Dermis microvascular lymphatic vessel endothelial cell (primary cell): ENCODE measurements around the gene NATD1. TPM values are rescaled to one million over a fixed set of nuclear protein-coding genes. Genes with fewer than 3 reads are reported as not detected.

Experiments
- DNase-seq, 2 donors: peaks; one replicate each; pipeline versions ENCODE4 v3.0.0 to v3.0.0-alpha.2; 2010; ENCODE audit warnings: low read depth in 2 of 2
- total RNA-seq: library from RNA; depleted of rRNA; stranded (reverse); fragments of >200 nt; gene quantifications from 2 replicates; pipeline ENCODE4 v1.2.1, GENCODE V29; 2014

The NATD1 gene
- total RNA-seq, 1 donor from 2014 or later = 1.9 TPM

- DNase-seq = no peak
Measured at GRCh38 chr17:21289902-21290571, 36.8 kb upstream of the NATD1 start.

DNA sequence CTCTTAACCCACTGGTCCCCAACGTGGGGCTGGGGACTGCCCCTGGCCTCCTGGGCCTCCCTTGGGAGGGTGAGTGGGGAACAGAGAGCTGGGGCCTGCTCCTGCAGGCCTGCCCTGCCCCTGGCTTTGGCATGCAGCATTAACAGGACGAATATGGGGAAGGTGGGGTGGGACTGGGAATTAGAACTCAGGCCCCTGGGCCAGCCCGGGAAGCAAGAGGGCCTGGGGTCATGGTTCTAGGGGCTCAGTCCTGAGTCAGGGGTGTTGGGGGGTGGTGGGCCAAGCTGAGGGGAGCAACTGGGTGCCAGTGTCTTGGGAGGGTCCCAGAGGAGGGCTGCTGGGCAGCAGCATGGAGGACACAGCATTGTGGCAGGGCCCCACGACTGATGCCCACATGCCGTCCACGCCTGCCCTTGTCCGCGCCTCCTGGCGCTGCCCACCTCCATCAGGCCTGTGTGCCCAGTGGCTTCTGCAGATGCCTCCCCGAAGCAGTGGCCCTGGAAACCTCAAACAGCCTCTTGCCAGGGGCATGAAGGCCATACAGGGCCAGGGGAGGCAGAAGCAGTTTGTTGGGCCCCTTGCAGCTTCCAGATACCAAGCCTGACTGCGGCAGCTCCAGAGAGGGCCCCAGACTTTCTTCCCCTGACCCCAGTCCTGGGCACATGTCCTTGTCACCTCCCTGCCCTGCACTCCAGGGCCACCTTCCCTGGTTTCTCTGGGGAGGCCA, 36.1 kb upstream of the NATD1 start:
- no peak for DNase-seq

GRCh38 chr17:21288571-21289017, 35.4 kb upstream of the NATD1 start:
- DNase-seq = no peak

DNA sequence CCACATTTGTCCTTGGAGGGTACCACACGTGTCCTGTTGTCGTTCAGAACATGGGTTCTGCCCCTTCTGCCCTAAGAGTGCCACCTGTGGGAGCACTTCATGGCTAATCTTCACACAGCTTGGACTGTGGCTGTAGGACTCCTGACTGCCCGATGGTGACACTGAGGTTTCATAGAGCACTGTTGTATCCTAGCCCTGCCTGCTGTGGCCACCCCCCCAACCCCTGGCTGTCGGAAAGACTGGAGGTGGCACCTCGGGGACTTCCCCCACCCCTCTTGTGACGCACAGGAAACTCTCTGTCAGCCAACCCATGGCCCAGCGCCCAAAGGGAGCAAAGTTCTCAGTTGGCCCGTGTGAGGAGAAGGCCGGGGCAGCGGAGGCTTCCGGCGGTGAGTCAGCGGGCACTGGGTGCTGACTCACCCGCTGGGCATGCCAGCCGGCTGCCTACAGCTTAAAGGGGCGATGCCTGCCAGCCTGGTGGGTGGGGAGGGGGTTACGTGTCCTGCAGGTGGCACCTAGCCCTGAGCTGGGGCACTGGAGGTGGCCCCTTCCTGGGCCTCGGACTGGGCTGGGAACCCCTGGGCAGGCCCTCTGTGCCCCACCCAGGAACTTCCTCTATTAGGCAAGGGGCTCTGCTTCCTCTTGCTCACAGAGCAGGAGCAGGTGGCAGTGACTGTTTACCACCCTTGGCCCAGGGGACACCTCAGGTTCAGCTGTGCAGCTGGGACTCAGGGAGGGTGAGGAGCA, 34.7 kb upstream of the NATD1 start:
- peak; percentile 93 to 97 for DNase-seq

DNA sequence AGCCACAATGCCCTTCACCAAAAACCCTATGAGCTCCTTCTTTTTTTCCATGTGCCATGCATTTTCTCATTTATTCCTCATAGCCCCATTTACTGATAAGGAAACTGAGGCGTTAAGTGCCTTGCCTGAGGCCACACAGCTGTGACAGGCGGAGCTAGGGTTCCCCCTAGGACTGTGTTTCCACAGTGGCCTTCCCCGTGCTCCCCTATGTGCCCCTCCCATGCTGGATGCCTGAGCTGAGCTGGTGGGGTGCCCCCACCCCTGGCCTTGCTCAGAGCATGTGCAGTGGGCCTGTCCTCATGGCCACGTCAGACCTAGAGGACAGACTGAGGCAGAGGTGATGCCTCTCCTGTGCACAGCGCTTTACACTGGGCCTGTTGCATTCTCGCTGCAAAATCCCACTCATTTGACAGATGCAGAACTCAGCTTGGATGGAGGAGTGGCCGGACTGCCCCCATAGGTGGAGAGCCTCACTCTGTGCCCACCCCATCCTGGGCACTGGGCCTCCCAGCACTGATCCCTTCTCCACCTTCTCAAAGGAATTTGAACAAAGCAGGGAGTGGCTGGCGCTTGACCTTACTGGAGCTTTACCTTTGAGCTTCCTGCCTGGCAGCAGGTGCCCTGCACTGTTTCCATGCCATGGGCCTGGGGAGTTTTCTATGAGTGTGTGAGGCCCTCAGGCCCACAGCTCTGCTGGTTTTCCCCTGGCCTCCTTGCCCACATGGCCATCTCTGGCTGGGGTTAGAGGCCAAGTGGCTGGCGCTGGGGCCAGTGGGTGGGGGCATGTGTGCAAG, 33.9 kb upstream of the NATD1 start:
- no peak for DNase-seq

DNA sequence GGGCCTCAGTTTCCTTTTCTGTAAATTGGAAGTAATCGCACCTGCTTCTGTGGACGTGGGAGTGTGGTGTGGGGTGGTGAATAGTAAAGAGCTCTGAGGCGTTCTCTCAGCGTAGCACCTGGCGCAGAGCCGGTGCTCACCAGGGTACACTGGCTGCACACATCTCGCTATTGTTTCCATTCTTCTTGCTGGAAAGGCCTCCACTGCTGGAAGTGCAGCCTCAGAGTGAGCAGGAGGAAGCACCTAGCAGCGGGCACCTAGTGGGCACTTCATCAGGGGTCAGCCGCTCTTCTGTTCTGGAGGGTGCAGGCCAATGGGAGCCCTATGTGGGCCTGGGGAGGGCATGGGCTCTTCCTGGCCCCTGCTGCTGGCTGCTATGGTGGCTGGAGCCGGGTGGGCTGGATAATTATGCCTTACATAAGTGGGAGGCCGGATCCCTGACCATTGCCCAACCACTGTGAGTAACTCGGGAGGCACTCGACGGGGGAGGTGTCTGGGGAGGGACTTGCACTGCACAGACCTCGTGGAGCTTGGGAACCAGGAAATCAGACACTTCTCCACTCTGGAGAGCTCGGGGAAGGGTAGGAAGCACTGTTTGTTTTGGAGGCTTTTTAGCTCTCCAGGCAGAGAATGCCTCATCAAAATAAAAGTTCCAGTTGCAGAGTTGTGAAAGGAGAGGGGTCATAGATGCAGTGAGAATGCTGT, 33.0 kb upstream of the NATD1 start:
- DNase-seq = peak; percentile 93 to 98

DNA sequence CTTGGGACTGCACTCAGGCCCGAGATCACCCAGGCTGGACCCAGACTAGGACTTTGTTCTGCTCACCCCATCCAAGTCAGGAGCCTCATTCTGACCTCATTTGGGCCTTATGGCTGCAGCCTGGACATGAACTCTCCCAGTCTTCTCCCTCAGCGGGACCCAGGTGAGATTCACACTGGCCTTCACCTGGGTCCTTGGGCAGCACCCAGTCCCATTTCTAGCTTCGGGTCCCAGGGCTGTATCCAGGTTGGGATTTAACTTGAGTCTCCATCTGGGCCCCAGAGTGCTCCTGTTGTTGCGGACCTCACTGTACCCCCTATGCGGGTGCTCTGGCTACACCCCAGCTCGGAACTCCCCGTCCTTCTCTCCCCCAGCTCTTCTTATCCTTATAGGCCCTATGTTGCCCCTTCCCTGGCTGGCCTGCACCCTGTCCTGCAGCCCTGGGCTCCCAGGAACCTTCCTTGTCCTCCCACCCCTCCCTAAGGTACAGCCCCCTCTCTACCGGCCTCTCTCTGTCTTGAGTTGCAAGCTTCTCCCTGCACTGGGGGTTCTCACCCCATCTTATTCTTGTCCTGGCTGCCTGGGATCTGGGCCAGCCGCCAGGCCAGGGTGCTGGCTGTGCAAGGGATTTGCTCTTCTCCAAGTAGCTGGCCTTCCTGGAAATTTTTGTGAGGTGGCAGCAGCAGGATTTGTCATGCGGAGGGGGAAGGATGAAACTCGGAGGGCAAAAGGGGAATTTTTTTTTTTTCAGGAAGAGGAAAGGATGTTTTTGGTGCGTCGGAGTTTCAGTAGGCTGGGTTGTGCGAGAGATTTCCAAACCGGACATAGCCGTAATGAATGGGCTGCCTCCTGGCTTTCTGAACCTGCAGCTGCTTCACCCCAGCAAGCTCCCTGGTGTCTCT, 32.2 kb upstream of the NATD1 start:
- DNase-seq = peak; percentile 47 to 69

DNA sequence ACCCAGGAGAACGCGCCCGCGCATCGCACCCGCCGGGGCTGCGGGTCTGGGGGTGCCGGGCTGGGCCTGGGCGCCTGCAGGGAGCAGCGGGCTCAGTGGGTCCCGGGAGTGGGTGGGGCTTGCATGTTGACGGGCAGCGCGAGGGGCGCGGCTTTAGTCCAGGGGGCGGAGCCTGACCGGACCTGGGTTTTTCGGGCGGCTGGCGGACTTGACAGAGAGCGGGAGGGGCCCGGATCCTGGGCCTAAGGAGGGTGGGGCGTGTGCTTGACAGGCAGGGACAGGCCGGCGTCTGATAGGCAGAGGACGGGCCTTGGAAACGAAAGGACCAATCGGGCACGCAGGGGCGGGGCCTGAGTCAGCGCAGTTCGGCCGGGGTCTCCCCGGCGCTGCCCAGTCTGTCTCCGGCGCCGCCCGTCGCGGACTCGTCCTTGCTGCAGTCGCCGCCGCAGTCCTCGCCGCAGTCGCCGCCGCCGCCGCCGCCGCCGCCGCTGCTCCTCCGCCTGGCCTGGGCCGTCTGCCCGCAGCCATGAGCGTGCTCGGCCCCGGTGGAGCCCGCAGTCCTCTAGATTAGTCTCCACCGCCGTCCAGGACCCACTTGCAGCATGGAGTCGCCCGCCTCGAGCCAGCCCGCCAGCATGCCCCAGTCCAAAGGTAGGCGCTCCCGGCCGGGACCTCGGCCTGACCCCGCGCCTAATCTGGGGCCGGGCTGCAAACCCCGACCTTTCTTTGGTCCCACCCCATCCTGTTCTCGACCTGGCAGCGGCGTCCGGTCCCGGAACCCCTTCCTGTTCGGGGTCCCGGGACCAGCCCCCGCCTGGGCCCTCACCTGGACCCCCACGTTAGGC, 31.3 kb upstream of the NATD1 start, which contains the start of gene MAP2K3:
Gene MAP2K3, plus strand, starts transcription at position 393 of the 845 bp plus-strand sequence. Its CDS starts 210 bp downstream, at position 603.
- DNase-seq = peak; percentile 95 to 100

DNA sequence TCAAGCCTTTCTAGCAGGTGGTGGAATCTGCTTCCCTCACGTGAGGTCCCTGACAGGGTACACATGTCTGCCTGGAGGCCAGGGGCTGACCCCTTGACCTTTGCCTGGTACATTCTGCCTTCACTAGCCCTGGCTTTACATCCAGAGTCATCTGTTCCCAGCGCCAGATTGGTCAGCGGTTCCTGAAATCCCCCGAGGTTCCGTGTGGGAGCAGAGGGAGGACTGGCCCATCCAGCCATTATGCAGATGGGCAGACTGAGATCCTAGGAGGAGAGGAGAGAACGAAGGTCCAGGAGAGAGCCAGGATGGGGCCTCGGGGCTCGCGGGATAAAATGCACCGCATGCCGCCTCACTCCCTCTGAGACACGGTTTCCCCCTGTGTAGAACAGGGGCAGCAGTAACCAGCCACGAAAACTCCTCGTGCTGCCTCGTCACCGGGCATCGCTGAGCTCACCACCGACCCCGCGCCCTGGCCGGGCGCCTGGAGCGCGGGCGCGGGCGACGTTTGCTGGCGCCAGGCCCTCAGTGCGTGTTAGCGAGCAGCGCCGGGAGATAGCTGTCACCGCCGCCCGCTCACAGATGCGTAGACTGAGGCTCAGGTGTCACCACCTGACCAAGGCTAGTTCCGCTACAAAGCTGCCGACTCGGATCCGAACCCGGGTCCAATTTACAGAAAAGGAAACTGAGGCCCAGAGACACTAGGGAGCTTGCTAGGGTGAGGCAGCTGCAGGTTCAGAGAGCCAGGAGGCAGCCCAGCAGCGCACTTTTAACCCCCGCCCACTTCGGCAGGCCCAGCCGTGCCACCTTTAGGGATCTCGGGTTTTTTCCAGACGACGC, 30.5 kb upstream of the NATD1 start:
- peak in 1 of 2 donors; percentile 63 for DNase-seq

DNA sequence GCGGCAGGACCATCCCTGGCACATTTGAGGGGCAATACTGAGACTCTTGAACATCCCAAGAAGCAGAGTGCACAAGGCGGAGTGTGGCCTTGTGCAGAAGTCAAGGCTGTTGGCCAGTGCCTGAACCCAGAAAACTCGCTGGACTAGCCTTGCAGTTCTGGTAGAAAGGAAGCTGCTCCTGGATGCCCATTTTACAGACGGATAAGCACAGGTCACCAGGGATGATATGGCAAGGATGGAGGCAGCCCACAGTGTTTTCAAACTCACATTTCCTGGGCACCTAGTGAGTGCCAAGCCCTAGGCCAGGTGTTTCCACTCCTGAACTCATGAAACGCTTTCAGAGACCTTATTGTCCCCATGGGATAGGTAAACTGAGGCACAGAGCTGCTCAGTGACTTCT, 29.6 kb upstream of the NATD1 start:
- no peak for DNase-seq

DNA sequence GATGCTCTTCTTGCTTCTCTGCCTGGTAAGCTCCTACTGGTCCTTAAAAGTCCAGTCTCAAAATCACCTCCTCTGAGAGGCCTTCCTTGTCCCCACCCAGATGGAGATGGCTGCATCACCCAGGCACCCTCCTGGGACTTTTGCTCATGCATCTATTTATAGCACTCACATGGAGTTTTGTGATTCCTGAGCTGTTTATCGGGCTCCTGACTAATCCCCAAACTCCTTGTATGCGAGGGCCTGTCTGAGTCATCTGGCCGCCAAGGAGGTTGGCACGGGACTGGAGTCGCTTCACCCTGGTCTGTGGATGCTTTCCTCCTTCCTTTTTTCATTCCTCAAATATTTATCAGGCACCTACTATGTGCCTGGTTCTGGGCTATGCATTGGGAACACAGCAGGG, 29.0 kb upstream of the NATD1 start:
- DNase-seq = peak in 1 of 2 donors; percentile 59

- DNase-seq = peak; percentile 52 to 80
Measured at GRCh38 chr17:21280081-21280518, 26.9 kb upstream of the NATD1 start.

GRCh38 chr17:21279582-21279981, 26.4 kb upstream of the NATD1 start:
- DNase-seq = no peak

DNA sequence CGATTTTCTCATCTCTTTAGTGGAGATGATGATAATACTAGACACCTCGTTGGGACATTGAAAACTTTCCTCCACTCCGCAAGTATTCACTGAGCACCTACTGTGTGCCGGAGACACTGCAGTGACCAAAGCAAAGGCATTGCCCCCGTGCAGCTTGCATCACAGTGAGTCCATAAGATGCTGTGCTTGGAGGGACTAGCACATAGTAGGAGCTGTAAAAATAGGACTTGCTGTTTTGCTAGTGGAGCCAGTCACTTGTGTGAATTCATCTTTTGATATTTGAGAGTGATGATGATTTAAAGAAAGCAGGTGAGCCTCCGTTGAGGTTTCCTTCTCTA, 26.0 kb upstream of the NATD1 start:
- no peak for DNase-seq

DNA sequence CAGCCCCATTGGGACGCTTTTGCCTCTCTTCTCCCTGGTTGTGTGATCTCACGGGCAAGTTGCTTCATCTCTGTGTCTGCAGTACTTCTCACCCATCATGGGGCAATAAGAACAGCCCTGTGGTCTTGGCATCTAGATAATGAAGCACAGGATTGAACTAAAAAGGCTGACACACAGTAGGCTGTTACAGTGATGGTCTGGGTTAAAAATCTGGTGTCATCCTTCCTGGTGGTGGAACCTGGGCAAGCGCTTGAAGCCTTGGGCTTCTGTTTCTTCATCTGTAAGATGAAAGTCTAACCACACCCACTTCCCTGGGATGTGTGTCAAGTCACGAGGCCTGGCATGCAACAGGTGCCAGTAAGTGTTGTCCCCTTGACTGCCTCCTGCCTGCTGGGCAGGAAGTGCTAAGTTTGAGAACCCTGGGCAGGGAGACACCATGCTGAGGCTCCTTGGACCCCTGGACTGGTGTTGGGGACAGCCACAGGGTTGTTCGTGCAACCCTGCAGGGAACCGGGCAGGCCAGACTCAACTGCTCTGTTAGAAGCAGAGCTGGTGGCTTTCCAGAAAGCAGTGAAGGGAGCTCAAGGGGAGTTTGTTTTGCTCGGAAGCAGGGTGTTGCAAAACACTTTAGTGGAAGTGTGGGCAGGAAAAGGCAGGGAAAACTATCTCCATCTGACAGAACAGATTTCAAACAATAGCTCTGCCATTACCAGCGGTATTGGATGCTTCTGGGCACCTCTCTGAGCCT, 25.4 kb upstream of the NATD1 start:
- peak in 1 of 2 donors; percentile 34 for DNase-seq

DNA sequence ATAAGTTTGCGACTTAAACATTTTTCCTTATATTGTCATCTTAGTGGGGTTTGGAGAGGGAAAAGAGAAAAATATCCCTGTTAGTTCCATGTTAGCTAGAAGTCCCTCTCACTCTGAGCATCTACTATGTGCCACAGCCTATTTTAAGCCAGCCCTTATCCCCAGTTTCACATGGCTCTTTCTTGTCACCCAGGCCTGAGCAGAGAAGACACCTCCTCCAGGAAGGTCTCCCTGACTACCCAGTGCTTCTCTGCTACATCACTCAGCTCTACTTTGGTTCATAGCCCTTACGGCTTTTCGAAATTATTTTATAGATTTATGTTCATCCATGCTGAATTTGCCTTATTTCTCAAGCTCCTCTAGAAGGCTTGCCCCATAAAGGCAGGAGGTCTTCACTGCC, 24.1 kb upstream of the NATD1 start:
- no peak for DNase-seq

DNA sequence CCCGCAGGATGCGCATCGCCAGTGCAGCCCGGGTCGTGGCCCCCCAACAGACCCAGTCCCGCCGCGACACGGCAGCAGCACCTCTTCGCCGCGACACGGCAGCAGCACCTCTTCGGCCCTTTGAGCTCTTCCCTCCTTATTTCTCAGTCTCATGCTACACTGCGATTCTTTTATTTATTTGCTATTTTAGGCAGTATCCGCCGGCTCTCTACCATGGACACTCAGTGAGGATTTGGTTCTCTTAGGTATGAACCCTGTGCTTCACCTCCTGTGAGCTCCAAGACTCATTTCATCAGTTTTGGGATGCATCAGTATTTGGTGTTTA, 23.0 kb upstream of the NATD1 start:
- no peak for DNase-seq
